Fibroblast of upper back skin (primary cell): ENCODE measurements around the gene HMX1.

Source experiments
- DNase-seq: peaks from one replicate; pipeline ENCODE4 v3.0.0-alpha.2; 2013

The HMX1 gene

DNA sequence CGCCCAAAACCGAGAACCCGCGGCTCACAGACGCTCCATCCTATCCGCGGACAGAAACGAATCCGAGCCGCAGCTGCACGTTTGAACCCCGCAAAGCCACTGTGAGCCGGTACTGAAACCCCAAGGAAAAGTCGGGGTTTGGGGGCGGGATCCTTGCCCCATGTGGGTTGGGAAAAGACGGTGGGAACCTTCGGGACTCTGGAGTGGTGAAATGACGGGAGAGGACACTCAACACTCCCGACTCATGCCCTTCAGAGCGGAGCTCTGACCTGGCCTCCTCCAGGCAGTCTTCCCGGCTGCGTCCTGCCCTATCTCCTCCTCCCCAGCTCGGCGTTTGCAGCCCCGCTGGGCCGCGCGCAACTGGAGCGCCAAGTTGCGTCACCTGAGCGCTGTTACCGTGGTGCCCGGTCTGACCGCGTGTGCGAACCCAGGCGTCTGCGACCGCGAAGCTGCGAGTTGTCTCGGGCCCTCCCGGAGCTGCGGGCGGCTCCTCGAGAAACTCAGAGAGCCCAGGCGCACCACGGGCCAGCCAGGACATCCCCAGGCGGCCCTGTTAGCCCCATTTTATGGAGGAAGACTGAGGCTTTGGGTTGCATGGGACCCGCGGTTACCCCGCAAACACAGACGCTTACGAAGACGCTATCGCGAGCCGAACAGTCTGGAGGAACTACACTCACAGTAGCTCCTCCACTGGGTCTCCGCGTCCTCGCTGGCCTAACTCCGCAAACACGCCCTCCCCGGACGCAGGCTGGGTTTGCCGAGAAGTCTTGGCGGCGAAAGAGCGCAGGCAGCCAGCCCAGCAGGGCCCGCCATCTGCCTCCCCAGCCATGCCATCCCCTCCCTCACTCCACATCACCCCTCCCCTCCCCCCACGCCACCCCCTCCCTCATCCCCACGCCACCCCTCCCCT is 20.3 kb upstream of the HMX1 start:
- no peak for DNase-seq

- no peak for DNase-seq
These were observed 19.6 kb upstream of the HMX1 start for GRCh38 chr4:8891255-8891645.

DNA sequence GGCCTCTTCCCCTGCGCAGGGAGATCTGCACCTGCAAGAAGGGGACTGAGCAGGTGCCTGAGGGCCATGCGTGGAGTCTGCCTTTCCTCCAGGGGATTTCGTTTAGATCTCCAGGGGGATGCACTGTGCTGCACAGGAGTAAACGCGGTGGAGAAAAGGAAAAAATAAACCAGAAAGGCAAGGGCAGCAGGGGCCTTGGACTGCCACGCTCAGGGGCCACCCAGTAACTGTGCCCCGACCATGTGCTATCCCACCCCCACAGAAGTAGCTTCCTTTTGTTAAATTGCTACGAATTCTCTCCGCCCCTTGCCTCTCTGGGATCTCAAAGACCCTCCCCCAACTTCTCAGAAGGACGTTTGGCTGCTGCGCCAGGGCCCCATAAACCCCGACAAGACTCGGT is 17.2 kb upstream of the HMX1 start:
- no peak for DNase-seq

- DNase-seq, result no peak
These were observed 15.2 kb upstream of the HMX1 start for GRCh38 chr4:8886612-8887406.

DNA sequence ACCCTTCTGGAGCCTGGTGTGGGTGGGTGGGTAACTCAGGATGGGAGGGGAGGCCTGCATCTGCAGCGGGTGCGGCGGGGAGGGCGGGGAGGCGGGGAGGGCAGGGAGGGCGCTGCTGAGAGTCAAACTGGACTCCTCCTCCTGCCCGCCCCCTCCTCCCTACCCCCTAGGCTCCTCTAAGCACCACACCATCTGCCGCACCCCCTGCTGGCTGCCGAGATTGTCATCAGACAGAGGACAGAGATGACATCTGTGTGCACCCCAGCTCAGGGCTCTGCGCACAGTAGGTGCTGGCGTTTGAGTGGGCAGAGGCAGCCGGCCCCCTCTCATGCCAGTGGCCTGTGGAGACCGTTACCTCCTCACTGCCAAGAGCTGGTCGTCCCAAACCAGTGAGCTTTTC is 10.6 kb upstream of the HMX1 start:
- DNase-seq, result no peak

GRCh38 chr4:8880851-8881250 is 9.2 kb upstream of the HMX1 start:
- no peak for DNase-seq

DNA sequence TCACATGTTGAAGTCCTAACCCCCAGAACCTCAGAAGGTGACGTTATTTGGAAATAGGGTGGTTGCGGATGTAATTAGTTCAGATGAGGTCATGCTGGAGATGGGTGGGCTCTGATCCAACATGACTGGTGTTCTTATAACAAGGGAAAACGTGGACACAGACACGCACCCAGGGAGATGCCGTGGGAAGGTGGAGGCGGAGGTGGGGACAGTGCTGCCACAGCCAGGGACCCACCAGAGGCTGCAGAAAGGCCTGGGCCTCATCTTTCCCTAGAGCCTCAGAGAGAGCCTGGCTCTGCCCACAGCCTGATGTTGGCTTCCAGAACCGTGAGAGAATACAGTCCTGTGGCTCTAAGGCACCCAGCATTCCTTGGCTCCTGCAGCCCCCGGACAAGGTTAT is 7.9 kb upstream of the HMX1 start:
- no peak for DNase-seq

- no peak for DNase-seq
These were observed 6.8 kb upstream of the HMX1 start for GRCh38 chr4:8878421-8878820.

DNA sequence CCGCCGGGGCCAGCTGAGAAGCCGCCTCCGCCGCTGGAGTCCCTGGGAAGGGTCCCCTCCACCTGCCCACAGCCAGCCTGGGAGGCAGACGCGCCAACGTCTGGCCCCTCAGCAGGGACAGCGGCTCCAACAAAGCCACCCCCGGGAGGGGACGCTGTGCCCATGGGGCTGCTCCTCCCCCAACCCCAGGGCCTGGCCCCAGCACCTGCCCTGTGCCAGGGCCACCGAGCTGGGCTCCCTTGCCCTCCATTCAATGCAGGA is 6.1 kb upstream of the HMX1 start:
- DNase-seq, result no peak

DNA sequence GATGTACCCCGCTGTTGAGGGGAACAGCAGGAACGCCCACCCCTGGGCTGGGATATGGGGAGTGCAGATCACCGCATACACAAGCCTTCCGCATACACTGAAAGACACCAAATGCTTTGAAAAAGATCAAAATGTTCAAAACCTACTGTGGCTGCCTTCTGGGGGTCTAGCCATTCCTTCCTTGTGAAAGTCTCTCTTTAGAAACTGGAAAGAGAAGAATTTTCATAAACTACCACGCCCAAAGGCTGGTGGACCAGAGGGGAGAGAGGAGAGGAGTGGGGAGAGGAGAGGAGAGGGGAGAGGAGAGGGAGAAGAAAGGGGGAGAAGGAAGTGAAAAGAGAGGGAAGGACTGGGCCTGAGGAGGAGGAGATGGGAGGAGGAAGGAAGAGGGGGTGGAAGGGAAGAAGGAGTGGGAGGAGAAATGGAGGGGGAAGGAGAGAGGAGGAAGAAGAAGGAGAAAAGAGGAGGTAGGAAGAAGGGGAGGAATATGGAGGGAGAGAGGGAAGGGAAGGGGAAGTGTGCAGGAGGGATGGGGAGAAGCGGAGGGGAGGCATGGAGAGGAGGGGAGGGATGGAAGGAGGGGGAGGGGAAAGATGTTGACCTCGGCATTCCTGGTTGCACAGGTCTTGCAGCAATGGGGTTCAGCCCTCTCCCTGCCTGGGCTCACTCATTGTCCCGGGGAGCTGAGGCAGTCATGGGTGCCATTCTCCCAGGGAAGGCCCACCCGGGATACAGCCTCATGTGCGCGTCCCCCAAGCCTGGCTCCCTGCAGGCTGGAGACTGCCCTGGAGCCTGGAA is 5.5 kb upstream of the HMX1 start:
- no peak for DNase-seq

DNA sequence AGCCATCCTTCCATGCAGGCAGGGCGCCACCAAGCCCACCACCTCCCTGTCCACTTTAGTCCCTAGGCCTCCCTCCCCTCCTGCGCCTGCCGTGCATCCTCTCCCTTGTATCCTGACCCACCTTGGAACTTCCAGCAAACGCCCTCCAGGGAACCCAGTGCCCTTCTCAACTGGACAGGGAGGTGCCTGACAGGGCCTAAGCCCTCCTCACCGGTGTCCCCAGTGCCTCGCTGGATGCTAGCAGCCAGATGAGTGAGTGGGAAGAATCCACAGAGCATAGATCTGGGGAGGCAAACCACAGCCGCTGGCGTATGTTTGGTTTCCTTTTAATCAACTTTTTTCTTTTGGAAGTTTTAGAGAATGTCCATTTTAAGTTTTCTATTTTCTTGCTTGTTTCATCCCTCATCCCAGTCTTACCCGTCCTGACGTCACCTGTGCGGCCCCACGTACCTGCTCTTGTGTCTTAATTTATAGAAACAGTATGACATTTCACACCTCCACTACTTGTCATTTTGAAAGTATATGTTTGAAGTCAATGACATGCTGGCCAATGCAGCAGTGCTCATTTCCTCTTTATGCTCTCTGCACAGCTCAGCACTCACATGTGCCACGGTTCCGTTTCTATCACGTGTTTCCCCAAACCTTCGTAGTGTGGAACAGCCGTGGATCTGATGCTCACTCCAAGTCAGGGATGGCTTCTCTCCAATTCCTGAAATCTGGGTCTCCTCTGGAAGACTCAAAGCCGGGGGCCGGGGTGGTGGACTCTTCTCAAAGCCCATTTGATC is 3.4 kb upstream of the HMX1 start:
- DNase-seq, result no peak

- no peak for DNase-seq
These were observed 2.6 kb upstream of the HMX1 start for GRCh38 chr4:8874003-8874895.

DNA sequence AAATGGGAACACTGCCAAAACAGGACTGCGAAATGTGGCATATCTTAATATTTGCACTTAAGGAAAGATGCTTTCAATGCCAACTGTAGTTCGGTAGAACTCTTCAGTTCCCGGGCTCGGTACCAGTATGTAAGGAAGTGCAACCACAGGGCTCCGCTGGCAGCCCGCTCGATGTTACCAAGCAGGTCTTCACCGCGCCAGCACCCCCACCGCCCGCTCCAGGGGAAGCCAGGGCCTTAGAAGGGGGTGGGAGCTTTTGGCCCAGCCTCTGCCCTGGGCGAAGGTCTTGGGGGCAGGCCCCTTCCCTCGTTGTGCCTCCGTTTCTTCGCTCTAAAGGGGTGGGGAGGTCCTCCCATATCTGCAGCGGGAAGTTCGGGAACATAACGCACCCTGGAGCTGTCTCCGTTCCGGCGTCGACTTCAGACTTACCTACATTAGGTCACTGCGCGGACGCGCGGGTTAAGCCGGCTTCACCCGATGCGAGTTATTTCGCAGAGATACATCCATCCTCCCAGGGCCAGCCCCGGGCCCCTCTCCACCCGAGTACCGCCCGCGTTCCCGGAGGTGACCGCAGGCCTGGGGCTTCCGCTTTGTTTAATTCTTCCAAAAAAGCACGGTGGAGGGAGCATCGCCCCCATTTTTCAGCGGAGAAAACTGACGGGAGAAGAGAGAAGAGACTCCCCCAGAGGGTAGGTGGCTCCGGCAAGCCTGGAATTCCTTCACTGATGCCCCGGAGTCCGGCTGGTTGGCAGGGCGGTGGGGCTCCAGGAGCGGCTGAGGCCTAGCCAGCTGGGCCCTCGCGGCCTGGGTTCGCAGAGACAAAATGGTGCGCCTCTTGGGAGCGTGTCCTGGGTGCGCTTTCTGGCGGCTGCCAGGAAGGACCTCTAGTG is 1.0 kb upstream of the HMX1 start:
- DNase-seq, result no peak

DNA sequence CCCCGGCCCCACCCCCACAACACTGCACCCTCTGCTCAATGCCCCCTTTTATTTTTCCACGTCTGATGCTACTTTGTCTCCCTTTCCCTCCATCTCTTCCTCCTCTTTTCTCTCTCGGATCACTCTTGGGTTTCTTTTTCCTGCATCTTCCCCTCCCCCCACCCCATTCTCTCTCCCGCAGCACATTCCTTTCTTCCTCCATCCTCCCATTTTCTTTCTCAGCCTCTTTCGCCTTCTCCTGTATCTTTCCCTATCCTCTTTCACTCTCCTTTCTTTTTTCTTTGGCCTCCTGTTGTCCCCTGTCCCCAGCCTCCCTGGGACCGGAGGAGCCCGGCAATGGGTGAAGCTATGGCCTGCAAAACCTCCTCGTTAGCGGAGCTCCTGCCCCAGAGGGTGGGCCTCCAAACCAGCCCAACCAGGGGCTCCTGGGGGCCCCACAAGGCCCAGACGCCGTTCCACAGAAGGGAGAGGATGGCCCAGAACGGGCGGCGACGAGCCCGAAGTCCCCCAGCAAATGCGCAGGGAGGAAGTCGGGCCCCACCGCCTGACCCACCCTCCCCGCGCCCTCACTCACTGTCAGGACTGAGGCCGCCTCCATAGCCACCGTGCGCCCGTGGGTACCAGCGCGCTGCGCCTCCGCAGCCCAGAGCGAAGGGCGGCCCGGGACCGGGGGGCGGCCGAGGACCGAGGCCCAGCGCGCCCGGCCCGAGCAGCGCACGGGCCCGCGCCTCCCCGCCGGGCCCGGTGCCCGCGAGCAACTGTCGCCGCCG is 807 bp downstream of the HMX1 start:
- DNase-seq, result no peak

GRCh38 chr4:8869898-8870646 is 1.6 kb downstream of the HMX1 start:
- no peak for DNase-seq

GRCh38 chr4:8869002-8869897 is 2.4 kb downstream of the HMX1 start:
- no peak for DNase-seq

- DNase-seq, result no peak
These were observed 3.2 kb downstream of the HMX1 start for GRCh38 chr4:8868321-8869001.
